ENCODE data around the gene ARRDC2. TPM values are rescaled to one million over a fixed set of nuclear protein-coding genes. Genes with fewer than 3 reads are reported as not detected.

The ARRDC2 gene
- total and polyA plus RNA-seq, 2 of the 13 experiments (the other 11 are each of a cell fraction or from before 2014, with no cell fraction given): 2.1 to 3.4 TPM

DNA sequence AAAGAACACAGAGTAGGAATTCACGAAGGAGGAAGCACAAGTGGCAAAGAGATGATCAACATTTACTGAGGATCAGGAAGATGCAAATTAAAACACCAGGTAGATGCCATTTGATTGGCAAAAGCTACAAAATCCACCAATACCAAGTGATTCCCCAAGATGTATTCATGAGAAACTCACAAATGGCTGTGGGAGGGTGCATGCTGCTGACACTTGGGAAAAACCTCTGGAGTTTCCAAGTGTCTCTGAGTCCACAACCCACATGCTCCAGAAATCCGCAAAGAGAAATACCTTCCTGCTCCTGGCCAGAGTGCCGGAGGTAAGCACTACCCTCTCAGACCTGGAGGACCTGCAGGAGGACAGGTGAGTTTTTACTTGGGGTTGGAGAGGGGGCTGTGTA lies 35.7 kb downstream of the ARRDC2 start (continued):
- TF ChIP-seq HMG20B (CRISPR knock-in tag; conservative IDR thresholded peaks at IDR 0.05): no peak
- TF ChIP-seq, protein P1, sequence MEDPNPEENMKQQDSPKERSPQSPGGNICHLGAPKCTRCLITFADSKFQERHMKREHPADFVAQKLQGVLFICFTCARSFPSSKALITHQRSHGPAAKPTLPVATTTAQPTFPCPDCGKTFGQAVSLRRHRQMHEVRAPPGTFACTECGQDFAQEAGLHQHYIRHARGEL (CRISPR knock-in tag; IDR thresholded peaks at IDR 0.05): no peak

DNA sequence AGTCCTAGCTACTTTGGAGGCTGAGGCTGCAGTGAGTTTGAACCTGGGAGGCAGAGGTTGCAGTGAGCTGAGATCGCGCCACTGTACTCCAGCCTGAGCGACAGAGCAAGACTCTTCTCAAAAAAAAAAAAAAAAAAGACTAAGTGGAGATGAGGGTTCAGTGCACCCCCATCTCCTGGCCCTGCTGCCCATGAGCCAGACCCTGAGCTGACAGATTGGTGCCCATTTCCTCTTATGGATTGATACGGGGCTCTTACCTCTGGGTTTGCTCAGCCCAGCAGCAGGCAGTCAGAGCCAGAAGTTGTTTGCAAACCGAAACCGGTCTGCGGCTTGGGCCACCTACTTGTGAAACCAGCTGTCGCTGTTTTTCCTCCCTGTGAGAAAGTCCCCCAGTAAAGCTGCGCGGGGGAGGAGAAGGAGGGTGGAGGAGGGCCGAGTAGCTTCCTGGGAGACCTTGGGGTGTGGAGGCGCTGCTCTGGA lies 36.9 kb downstream of the ARRDC2 start:
- Histone ChIP-seq H3K9ac (ENCODE audit: insufficient read depth, low read depth, low read length) (peak overlapping the region; percentile 31; the same call in 1 of the 2 replicates), H3K27me3 (ENCODE audit: control insufficient read depth in 1 of 2, insufficient read depth in 2 of 2, low read length in 2 of 2) (peaks cover 2 to 33% of the 10 kb centered on the region in 2 experiments; a peak in 2 of 5 replicates), H3K4me3 (replicated peaks in 1 of 3; ENCODE audit: insufficient read depth in 1 of 3, low read depth in 2 of 3, low read length in 3 of 3) (peak overlapping the region; percentile 35 to 69 (median 68)), H3K4me2 (ENCODE audit: low read depth, low read length) (peak overlapping the region; percentile 85), H4K20me1 (ENCODE audit: insufficient read depth, low read length) (no peaks in the 10 kb centered on the region), H3K9me3 (ENCODE audit: low read length) (peaks cover 5% of the 10 kb centered on the region; the same call in 1 of the 2 replicates), H3K27ac (ENCODE audit: extremely low read length, insufficient read depth, low read length) (no peak overlapping the region), H3K79me2 (ENCODE audit: insufficient read depth, low read length) (no peaks in the 10 kb centered on the region), H2AFZ (ENCODE audit: low read length) (no peak overlapping the region), H3K36me3 (replicated peaks in 1 of 2; ENCODE audit: control insufficient read depth in 1 of 2, insufficient read depth in 2 of 2, low read length in 2 of 2) (no peaks in the 10 kb centered on the region), H3K4me1 (ENCODE audit: insufficient read depth, low read length) (peaks cover 22% of the 10 kb centered on the region)
- intact Hi-C loops (cut with micrococcal nuclease; ENCODE audit: unreplicated experiment): no loop called here
- FAIRE-seq (no peak), DNase-seq (ENCODE audit: low spot score) (no peak), ATAC-seq (peak; percentile 64)
- POLR2A ChIA-PET: interaction anchor here (0.7 kb wide), 1 partner anchor 934 kb away, joined by 3 read pairs; no protein-coding TSS in a partner anchor
- in situ Hi-C loops (cut with HindIII; ENCODE audit: extremely low pct_ligation_motif_present, low pct_unique_long_range_greater_than_20kb): no loop called here
- BruUV-seq (replicated peaks): no TSS peak
- CTCF ChIA-PET (ENCODE audit: low intra/inter-chr PET ratio, low total read pairs): no interaction called here
- 8% methylated on average over 8 of the region's 12 CpGs for WGBS (ENCODE audit: low lambda C conversion rate)
- TF ChIP-seq ZFP62 (CRISPR knock-in tag; IDR thresholded peaks at IDR 0.05) (no peak), IKZF1 (IDR thresholded peaks at IDR 0.05) (no peak), ARID2 (CRISPR knock-in tag; IDR thresholded peaks at IDR 0.05; ENCODE audit: borderline replicate concordance) (no peak), ZNF292 (CRISPR knock-in tag; IDR thresholded peaks at IDR 0.05; ENCODE audit: borderline replicate concordance, low read depth) (0 out of 2 replicates have a peak, but pooled peaks have one; percentile 5)
- TF ChIP-seq, protein P2, sequence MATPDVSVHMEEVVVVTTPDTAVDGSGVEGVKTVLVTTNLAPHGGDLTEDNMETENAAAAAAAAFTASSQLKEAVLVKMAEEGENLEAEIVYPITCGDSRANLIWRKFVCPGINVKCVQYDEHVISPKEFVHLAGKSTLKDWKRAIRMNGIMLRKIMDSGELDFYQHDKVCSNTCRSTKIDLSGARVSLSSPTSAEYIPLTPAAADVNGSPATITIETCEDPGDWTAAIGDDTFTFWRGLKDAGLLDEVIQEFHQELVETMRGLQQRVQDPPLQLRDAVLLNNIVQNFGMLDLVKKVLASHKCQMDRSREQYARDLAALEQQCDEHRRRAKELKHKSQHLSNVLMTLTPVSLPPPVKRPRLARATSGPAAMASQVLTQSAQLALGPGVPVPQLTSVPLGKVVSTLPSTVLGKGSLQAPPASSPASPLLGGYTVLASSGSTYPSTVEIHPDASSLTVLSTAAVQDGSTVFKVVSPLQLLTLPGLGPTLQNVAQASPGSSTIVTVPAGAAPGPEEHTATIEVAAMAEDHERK (CRISPR knock-in tag; IDR thresholded peaks at IDR 0.05; ENCODE audit: low read depth): no peak
- TF ChIP-seq, protein P3, sequence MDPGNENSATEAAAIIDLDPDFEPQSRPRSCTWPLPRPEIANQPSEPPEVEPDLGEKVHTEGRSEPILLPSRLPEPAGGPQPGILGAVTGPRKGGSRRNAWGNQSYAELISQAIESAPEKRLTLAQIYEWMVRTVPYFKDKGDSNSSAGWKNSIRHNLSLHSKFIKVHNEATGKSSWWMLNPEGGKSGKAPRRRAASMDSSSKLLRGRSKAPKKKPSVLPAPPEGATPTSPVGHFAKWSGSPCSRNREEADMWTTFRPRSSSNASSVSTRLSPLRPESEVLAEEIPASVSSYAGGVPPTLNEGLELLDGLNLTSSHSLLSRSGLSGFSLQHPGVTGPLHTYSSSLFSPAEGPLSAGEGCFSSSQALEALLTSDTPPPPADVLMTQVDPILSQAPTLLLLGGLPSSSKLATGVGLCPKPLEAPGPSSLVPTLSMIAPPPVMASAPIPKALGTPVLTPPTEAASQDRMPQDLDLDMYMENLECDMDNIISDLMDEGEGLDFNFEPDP (CRISPR knock-in tag; conservative IDR thresholded peaks at IDR 0.05): no peak
- TF ChIP-seq, protein P4, sequence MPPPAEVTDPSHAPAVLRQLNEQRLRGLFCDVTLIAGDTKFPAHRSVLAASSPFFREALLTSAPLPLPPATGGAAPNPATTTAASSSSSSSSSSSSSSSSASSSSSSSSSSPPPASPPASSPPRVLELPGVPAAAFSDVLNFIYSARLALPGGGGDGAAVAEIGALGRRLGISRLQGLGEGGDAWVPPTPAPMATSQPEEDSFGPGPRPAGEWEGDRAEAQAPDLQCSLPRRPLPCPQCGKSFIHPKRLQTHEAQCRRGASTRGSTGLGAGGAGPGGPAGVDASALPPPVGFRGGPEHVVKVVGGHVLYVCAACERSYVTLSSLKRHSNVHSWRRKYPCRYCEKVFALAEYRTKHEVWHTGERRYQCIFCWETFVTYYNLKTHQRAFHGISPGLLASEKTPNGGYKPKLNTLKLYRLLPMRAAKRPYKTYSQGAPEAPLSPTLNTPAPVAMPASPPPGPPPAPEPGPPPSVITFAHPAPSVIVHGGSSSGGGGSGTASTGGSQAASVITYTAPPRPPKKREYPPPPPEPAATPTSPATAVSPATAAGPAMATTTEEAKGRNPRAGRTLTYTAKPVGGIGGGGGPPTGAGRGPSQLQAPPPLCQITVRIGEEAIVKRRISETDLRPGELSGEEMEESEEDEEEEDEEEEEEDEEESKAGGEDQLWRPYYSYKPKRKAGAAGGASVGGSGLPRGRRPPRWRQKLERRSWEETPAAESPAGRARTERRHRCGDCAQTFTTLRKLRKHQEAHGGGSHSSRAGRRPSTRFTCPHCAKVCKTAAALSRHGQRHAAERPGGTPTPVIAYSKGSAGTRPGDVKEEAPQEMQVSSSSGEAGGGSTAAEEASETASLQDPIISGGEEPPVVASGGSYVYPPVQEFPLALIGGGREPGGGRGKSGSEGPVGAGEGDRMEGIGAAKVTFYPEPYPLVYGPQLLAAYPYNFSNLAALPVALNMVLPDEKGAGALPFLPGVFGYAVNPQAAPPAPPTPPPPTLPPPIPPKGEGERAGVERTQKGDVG (CRISPR knock-in tag; IDR thresholded peaks at IDR 0.05; ENCODE audit: borderline replicate concordance): no peak
- TF ChIP-seq, protein P5, sequence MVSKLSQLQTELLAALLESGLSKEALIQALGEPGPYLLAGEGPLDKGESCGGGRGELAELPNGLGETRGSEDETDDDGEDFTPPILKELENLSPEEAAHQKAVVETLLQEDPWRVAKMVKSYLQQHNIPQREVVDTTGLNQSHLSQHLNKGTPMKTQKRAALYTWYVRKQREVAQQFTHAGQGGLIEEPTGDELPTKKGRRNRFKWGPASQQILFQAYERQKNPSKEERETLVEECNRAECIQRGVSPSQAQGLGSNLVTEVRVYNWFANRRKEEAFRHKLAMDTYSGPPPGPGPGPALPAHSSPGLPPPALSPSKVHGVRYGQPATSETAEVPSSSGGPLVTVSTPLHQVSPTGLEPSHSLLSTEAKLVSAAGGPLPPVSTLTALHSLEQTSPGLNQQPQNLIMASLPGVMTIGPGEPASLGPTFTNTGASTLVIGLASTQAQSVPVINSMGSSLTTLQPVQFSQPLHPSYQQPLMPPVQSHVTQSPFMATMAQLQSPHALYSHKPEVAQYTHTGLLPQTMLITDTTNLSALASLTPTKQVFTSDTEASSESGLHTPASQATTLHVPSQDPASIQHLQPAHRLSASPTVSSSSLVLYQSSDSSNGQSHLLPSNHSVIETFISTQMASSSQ (IDR thresholded peaks at IDR 0.05; ENCODE audit: low read depth): no peak
- TF ChIP-seq, protein P5 (CRISPR knock-in tag; IDR thresholded peaks at IDR 0.05; ENCODE audit: borderline replicate concordance): no peak
